Measurements from ENCODE around the gene CLK4. TPM values are rescaled to one million over a fixed set of nuclear protein-coding genes. Genes with fewer than 3 reads are reported as not detected.

The CLK4 gene
- total RNA-seq, 1 experiment from 2014 or later: 16.0 TPM

GRCh38 chr5:178564811-178565550 lies 61.9 kb downstream of the CLK4 start:
- H3K4me3 Mint-ChIP-seq: peak overlapping the region; percentile 48

More at GRCh38 chr5:178564811-178565550, 61.9 kb downstream of the CLK4 start:
- ATAC-seq (no peak), DNase-seq (ENCODE audit: low spot score) (no peak)
- ChIA-PET CTCF (interaction anchor here (1.5 to 2.3 kb wide), 3 partner anchors 25 to 281 kb away, joined by 4 to 8 read pairs (median 6); partner anchors contain the start of gene COL23A1), POLR2A (no interaction called here)
- no peaks in the 10 kb centered on the region for H3K27me3 Mint-ChIP-seq (ENCODE audit: low read depth)
- TF ChIP-seq, protein P1, sequence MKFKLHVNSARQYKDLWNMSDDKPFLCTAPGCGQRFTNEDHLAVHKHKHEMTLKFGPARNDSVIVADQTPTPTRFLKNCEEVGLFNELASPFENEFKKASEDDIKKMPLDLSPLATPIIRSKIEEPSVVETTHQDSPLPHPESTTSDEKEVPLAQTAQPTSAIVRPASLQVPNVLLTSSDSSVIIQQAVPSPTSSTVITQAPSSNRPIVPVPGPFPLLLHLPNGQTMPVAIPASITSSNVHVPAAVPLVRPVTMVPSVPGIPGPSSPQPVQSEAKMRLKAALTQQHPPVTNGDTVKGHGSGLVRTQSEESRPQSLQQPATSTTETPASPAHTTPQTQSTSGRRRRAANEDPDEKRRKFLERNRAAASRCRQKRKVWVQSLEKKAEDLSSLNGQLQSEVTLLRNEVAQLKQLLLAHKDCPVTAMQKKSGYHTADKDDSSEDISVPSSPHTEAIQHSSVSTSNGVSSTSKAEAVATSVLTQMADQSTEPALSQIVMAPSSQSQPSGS (CRISPR knock-in tag; IDR thresholded peaks at IDR 0.05; ENCODE audit: borderline replicate concordance, low read depth): no peak
- no peak for TF ChIP-seq FOXJ3 (CRISPR knock-in tag; IDR thresholded peaks at IDR 0.05; ENCODE audit: borderline replicate concordance)
- no peak for TF ChIP-seq ZNF263 (CRISPR knock-in tag; IDR thresholded peaks at IDR 0.05; ENCODE audit: low read depth)
- TF ChIP-seq SMAD4 (CRISPR knock-in tag; IDR thresholded peaks at IDR 0.05): no peak
- TF ChIP-seq SMAD3 (CRISPR knock-in tag; IDR thresholded peaks at IDR 0.05; ENCODE audit: borderline replicate concordance): no peak
- TF ChIP-seq CREB1 (CRISPR knock-in tag; IDR thresholded peaks at IDR 0.05): no peak
- TF ChIP-seq, protein P2, sequence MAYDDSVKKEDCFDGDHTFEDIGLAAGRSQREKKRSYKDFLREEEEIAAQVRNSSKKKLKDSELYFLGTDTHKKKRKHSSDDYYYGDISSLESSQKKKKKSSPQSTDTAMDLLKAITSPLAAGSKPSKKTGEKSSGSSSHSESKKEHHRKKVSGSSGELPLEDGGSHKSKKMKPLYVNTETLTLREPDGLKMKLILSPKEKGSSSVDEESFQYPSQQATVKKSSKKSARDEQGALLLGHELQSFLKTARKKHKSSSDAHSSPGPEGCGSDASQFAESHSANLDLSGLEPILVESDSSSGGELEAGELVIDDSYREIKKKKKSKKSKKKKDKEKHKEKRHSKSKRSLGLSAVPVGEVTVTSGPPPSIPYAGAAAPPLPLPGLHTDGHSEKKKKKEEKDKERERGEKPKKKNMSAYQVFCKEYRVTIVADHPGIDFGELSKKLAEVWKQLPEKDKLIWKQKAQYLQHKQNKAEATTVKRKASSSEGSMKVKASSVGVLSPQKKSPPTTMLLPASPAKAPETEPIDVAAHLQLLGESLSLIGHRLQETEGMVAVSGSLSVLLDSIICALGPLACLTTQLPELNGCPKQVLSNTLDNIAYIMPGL (CRISPR knock-in tag; IDR thresholded peaks at IDR 0.05): no peak
- TF ChIP-seq, protein P3, sequence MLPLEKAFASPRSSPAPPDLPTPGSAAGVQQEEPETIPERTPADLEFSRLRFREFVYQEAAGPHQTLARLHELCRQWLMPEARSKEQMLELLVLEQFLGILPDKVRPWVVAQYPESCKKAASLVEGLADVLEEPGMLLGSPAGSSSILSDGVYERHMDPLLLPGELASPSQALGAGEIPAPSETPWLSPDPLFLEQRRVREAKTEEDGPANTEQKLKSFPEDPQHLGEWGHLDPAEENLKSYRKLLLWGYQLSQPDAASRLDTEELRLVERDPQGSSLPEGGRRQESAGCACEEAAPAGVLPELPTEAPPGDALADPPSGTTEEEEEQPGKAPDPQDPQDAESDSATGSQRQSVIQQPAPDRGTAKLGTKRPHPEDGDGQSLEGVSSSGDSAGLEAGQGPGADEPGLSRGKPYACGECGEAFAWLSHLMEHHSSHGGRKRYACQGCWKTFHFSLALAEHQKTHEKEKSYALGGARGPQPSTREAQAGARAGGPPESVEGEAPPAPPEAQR (CRISPR knock-in tag; IDR thresholded peaks at IDR 0.05): no peak
- TF ChIP-seq, protein P4, sequence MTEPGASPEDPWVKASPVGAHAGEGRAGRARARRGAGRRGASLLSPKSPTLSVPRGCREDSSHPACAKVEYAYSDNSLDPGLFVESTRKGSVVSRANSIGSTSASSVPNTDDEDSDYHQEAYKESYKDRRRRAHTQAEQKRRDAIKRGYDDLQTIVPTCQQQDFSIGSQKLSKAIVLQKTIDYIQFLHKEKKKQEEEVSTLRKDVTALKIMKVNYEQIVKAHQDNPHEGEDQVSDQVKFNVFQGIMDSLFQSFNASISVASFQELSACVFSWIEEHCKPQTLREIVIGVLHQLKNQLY (CRISPR knock-in tag; IDR thresholded peaks at IDR 0.05): no peak
- TF ChIP-seq, protein P5, sequence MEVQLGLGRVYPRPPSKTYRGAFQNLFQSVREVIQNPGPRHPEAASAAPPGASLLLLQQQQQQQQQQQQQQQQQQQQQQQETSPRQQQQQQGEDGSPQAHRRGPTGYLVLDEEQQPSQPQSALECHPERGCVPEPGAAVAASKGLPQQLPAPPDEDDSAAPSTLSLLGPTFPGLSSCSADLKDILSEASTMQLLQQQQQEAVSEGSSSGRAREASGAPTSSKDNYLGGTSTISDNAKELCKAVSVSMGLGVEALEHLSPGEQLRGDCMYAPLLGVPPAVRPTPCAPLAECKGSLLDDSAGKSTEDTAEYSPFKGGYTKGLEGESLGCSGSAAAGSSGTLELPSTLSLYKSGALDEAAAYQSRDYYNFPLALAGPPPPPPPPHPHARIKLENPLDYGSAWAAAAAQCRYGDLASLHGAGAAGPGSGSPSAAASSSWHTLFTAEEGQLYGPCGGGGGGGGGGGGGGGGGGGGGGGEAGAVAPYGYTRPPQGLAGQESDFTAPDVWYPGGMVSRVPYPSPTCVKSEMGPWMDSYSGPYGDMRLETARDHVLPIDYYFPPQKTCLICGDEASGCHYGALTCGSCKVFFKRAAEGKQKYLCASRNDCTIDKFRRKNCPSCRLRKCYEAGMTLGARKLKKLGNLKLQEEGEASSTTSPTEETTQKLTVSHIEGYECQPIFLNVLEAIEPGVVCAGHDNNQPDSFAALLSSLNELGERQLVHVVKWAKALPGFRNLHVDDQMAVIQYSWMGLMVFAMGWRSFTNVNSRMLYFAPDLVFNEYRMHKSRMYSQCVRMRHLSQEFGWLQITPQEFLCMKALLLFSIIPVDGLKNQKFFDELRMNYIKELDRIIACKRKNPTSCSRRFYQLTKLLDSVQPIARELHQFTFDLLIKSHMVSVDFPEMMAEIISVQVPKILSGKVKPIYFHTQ (CRISPR knock-in tag; IDR thresholded peaks at IDR 0.05): no peak
- no peak for TF ChIP-seq CREM (CRISPR knock-in tag; IDR thresholded peaks at IDR 0.05)
- no peak for TF ChIP-seq ZNF219 (CRISPR knock-in tag; IDR thresholded peaks at IDR 0.05; ENCODE audit: borderline replicate concordance)
- TF ChIP-seq RELA (CRISPR knock-in tag; IDR thresholded peaks at IDR 0.05; ENCODE audit: borderline replicate concordance): no peak
- TF ChIP-seq MAX (CRISPR knock-in tag; IDR thresholded peaks at IDR 0.05): no peak
- TF ChIP-seq ATF6 (CRISPR knock-in tag; IDR thresholded peaks at IDR 0.05): no peak
- no peak for TF ChIP-seq HMGA2 (CRISPR knock-in tag; IDR thresholded peaks at IDR 0.05)
- H3K4me1 Mint-ChIP-seq: peaks cover 41% of the 10 kb centered on the region
- peak overlapping the region; percentile 85 for H3K27ac Mint-ChIP-seq
- 0 out of 2 replicates have a peak, but pooled peaks cover 4% of the 10 kb centered on the region for H3K9me3 Mint-ChIP-seq
- peaks cover 3% of the 10 kb centered on the region; the same call in 1 of the 2 replicates for H3K36me3 Mint-ChIP-seq

Measured in WTC11 (cell line).